ENCODE data around the gene GNAQ.

Gene GNAQ

GRCh38 chr9:77957652-77958051 lies 74.0 kb downstream of the GNAQ start:
- no peaks in the 10 kb centered on the region for H3K79me2 ChIP-seq (ENCODE audit: control insufficient read depth, low read length)
- H3K27ac ChIP-seq (ENCODE audit: low read depth, low read length): no peak overlapping the region
- no peaks in the 10 kb centered on the region for H3K9me3 ChIP-seq (ENCODE audit: control insufficient read depth, insufficient read depth, low read length)
- no peaks in the 10 kb centered on the region; the same call in none of the 2 replicates for H3K27me3 ChIP-seq (ENCODE audit: control insufficient read depth, low read length)
- H3K36me3 ChIP-seq (ENCODE audit: control insufficient read depth, low read length): no peaks in the 10 kb centered on the region
- no peaks in the 10 kb centered on the region for H4K20me1 ChIP-seq (ENCODE audit: control insufficient read depth, insufficient read depth, low read depth, low read length)
- TF ChIP-seq CTCF (IDR thresholded peaks at IDR 0.05; ENCODE audit: low read depth, low read length, poor library complexity, severe bottlenecking): no peak
- no peak for TF ChIP-seq EZH2phosphoT487 (IDR thresholded peaks at IDR 0.05; ENCODE audit: borderline replicate concordance, low read length)
- no peak overlapping the region for H3K4me3 ChIP-seq (ENCODE audit: low read length)
- H3K4me2 ChIP-seq (ENCODE audit: low read length): no peak overlapping the region
- H3K4me1 ChIP-seq (ENCODE audit: control insufficient read depth, low read length): no peaks in the 10 kb centered on the region
- no peaks in the 10 kb centered on the region for H3K9me2 ChIP-seq (replicated peaks; ENCODE audit: control insufficient read depth, low read length)
- H3F3A ChIP-seq (ENCODE audit: control insufficient read depth, insufficient read depth): no peaks in the 10 kb centered on the region

DNA sequence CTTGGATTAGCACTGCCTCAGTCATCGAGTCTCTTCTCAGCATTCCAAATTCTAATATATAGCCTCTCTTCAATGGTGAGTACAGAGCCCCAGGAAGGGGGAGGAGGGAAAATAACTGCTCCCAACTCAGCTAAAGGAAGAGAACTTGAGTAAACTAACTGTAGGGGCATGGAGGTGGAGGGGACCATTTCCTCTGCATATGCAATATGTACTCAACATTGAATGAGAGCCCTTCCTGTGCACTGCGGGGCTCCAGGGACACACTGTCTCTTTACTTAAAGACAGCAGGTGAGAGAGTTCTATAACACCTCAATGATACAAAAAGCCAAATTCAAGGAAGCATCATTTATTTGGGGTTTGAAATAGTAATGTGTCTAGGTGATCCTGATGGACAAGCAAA lies 75.1 kb downstream of the GNAQ start:
- no peaks in the 10 kb centered on the region for H3K4me1 ChIP-seq (ENCODE audit: control insufficient read depth, low read length)
- no peaks in the 10 kb centered on the region for H3K9me2 ChIP-seq (replicated peaks; ENCODE audit: control insufficient read depth, low read length)
- H3K4me2 ChIP-seq (ENCODE audit: low read length): no peak overlapping the region
- TF ChIP-seq CTCF (IDR thresholded peaks at IDR 0.05; ENCODE audit: low read depth, low read length, poor library complexity, severe bottlenecking): no peak
- no peak for TF ChIP-seq EZH2phosphoT487 (IDR thresholded peaks at IDR 0.05; ENCODE audit: borderline replicate concordance, low read length)
- H3F3A ChIP-seq (ENCODE audit: control insufficient read depth, insufficient read depth): no peaks in the 10 kb centered on the region
- H3K9me3 ChIP-seq (ENCODE audit: control insufficient read depth, insufficient read depth, low read length): no peaks in the 10 kb centered on the region
- H4K20me1 ChIP-seq (ENCODE audit: control insufficient read depth, insufficient read depth, low read depth, low read length): no peaks in the 10 kb centered on the region
- H3K36me3 ChIP-seq (ENCODE audit: control insufficient read depth, low read length): no peaks in the 10 kb centered on the region
- H3K4me3 ChIP-seq (ENCODE audit: low read length): no peak overlapping the region
- H3K27me3 ChIP-seq (ENCODE audit: control insufficient read depth, low read length): no peaks in the 10 kb centered on the region; the same call in none of the 2 replicates
- no peaks in the 10 kb centered on the region for H3K79me2 ChIP-seq (ENCODE audit: control insufficient read depth, low read length)
- no peak overlapping the region for H3K27ac ChIP-seq (ENCODE audit: low read depth, low read length)

- Histone ChIP-seq H3K36me3 (ENCODE audit: control insufficient read depth, low read length) (no peaks in the 10 kb centered on the region), H3K4me3 (ENCODE audit: low read length) (no peak overlapping the region), H3K79me2 (ENCODE audit: control insufficient read depth, low read length) (no peaks in the 10 kb centered on the region), H3F3A (ENCODE audit: control insufficient read depth, insufficient read depth) (no peaks in the 10 kb centered on the region), H3K27ac (ENCODE audit: low read depth, low read length) (no peak overlapping the region), H4K20me1 (ENCODE audit: control insufficient read depth, insufficient read depth, low read depth, low read length) (no peaks in the 10 kb centered on the region), H3K27me3 (ENCODE audit: control insufficient read depth, low read length) (no peaks in the 10 kb centered on the region; the same call in 1 of the 2 replicates), H3K4me1 (ENCODE audit: control insufficient read depth, low read length) (no peaks in the 10 kb centered on the region), H3K9me3 (ENCODE audit: control insufficient read depth, insufficient read depth, low read length) (no peaks in the 10 kb centered on the region), H3K4me2 (ENCODE audit: low read length) (no peak overlapping the region), H3K9me2 (replicated peaks; ENCODE audit: control insufficient read depth, low read length) (no peaks in the 10 kb centered on the region)
- TF ChIP-seq EZH2phosphoT487 (IDR thresholded peaks at IDR 0.05; ENCODE audit: borderline replicate concordance, low read length) (no peak), CTCF (IDR thresholded peaks at IDR 0.05; ENCODE audit: low read depth, low read length, poor library complexity, severe bottlenecking) (no peak)
Observed at GRCh38 chr9:77954666-77955015, 77.0 kb downstream of the GNAQ start.

All from DOHH2 (cell line).